Esophagus muscularis mucosa (tissue), 4 donors: ENCODE data around the gene HNRNPA3.

ENCODE experiments used
- CTCF ChIP-seq, 3 experiments: fragments of 200-600 bp in 2 of 3; fragments of 450-650 bp in 1 of 3; sonication (generic) in 2 of 3; IDR thresholded peaks; one replicate each; pipeline ENCODE4 v1.5.1; 2017 to 2019; ENCODE audit warnings: antibody characterized with exemption in 3 of 3, mild to moderate bottlenecking in 2 of 3, moderate library complexity in 1 of 3
- EP300 ChIP-seq: sonication (generic); formaldehyde crosslinking; IDR thresholded peaks from one replicate; pipeline ENCODE4 v1.6.1; 2017; ENCODE audit warnings: antibody characterized with exemption
- POLR2A ChIP-seq: fragments of 450-650 bp; IDR thresholded peaks from one replicate; pipeline ENCODE4 v1.6.1; 2017; ENCODE audit warnings: antibody characterized with exemption, moderate library complexity, mild to moderate bottlenecking, low read depth

- TF ChIP-seq POLR2A, result no peak
- TF ChIP-seq CTCF (IDR thresholded peaks at IDR 0.05), result no peak
- no peak for TF ChIP-seq EP300
These were observed 32.2 kb upstream of the HNRNPA3 start for GRCh38 chr2:177180269-177181000.
